Suprapubic skin (tissue), 4 donors: ENCODE measurements around the gene FAM237A. TPM values are rescaled to one million over a fixed set of nuclear protein-coding genes. Genes with fewer than 3 reads are reported as not detected.

Experiments used
- DNase-seq, 2 donors: peaks; one replicate each; pipeline ENCODE4 v3.0.0-alpha.2; 2019; ENCODE audit warnings: low spot score in 2 of 2
- H3K27ac ChIP-seq: fragments of 200-600 bp; sonication (generic); one replicate; pipeline ENCODE4 v1.5.1; 2019
- H3K27me3 ChIP-seq: fragments of 200-600 bp; sonication (generic); one replicate; pipeline ENCODE4 v1.5.1; 2019
- H3K36me3 ChIP-seq: fragments of 200-600 bp; sonication (generic); one replicate; pipeline ENCODE4 v1.5.1; 2019
- H3K4me1 ChIP-seq: fragments of 200-600 bp; sonication (generic); one replicate; pipeline ENCODE4 v1.5.1; 2019
- H3K4me3 ChIP-seq: fragments of 200-600 bp; sonication (generic); one replicate; pipeline ENCODE4 v1.5.1; 2019; ENCODE audit warnings: mild to moderate bottlenecking
- H3K9me3 ChIP-seq: fragments of 200-600 bp; sonication (generic); one replicate; pipeline ENCODE4 v1.5.1; 2019
- EP300 ChIP-seq: sonication (generic); formaldehyde crosslinking; IDR thresholded peaks from one replicate; pipeline ENCODE4 v1.6.1; 2017; ENCODE audit warnings: antibody characterized with exemption
- POLR2A ChIP-seq, 2 donors: fragments of 450-650 bp; IDR thresholded peaks; one replicate each; pipeline ENCODE4 v1.6.1; 2017; ENCODE audit warnings: antibody characterized with exemption in 2 of 2, mild to moderate bottlenecking in 2 of 2, moderate library complexity in 2 of 2
- POLR2AphosphoS5 ChIP-seq, 3 donors: sonication (generic); formaldehyde crosslinking; IDR thresholded peaks; one replicate each; pipeline ENCODE4 v1.6.1; 2017; ENCODE audit warnings: antibody characterized with exemption in 3 of 3
- WGBS: methylation state at CpG from one replicate; pipeline ENCODE4 v1.1.5; 2018; 5-methylcytosine and 5-hydroxymethylcytosine counted together
- total RNA-seq, 4 donors: library from RNA; depleted of rRNA; stranded (reverse); fragments of >200 nt; gene quantifications; one replicate each; pipeline ENCODE4 v1.1.0, GENCODE V29; 2016
- TF ChIP-seq, protein P1 (sequence below), 2 donors: fragments of 200-600 bp in 1 of 2; fragments of 450-650 bp in 1 of 2; sonication (generic) in 1 of 2; IDR thresholded peaks; one replicate each; pipeline ENCODE4 v1.5.1; 2016 to 2019; ENCODE audit warnings: antibody characterized with exemption in 2 of 2, mild to moderate bottlenecking in 1 of 2, moderate library complexity in 1 of 2

FAM237A gene
- total RNA-seq, 4 donors from 2014 or later, result not detected

DNA sequence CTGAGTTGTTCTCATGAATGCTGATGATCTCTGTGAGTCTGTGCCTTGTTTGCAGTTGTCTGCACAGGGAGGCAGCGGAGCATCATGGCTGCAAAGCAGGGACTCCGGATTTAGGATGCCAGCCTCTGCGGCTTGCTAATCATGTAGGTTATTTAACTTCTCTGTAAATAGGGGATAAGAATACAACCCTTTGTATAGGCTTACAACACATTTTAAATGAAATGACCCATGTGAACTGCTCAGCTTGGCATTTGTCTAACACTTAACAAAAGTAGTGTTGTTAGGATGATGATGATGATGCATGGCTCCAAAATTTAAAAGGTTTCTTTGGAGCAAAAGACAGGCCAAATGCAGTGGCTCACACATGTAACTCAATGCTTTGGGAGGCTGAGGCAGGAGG, 56.5 kb downstream of the FAM237A start:
- no peaks in the 10 kb centered on the region for H3K9me3 ChIP-seq
- 70% methylated on average over 3 of the region's 3 CpGs for WGBS
- H3K4me1 ChIP-seq, result no peaks in the 10 kb centered on the region
- H3K27me3 ChIP-seq, result peaks cover 4% of the 10 kb centered on the region
- H3K27ac ChIP-seq, result no peak overlapping the region
- no peaks in the 10 kb centered on the region for H3K36me3 ChIP-seq
- no peak for TF ChIP-seq POLR2A (IDR thresholded peaks at IDR 0.05)
- TF ChIP-seq POLR2AphosphoS5 (IDR thresholded peaks at IDR 0.05), result no peak
- no peak for TF ChIP-seq EP300
- TF ChIP-seq, protein P1, sequence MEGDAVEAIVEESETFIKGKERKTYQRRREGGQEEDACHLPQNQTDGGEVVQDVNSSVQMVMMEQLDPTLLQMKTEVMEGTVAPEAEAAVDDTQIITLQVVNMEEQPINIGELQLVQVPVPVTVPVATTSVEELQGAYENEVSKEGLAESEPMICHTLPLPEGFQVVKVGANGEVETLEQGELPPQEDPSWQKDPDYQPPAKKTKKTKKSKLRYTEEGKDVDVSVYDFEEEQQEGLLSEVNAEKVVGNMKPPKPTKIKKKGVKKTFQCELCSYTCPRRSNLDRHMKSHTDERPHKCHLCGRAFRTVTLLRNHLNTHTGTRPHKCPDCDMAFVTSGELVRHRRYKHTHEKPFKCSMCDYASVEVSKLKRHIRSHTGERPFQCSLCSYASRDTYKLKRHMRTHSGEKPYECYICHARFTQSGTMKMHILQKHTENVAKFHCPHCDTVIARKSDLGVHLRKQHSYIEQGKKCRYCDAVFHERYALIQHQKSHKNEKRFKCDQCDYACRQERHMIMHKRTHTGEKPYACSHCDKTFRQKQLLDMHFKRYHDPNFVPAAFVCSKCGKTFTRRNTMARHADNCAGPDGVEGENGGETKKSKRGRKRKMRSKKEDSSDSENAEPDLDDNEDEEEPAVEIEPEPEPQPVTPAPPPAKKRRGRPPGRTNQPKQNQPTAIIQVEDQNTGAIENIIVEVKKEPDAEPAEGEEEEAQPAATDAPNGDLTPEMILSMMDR (IDR thresholded peaks at IDR 0.05), result no peak
- no peak overlapping the region for H3K4me3 ChIP-seq
- DNase-seq, result no peak

Other genes starting within 250 kb of the FAM237A start
- 1 to 10 TPM in 1 of 4 donors, under 1 TPM in 3; 0.24 to 1.8 (median 0.52) TPM for gene ADAM23, start 199.0 kb upstream of the FAM237A start, total RNA-seq
- gene DYTN, start 75.9 kb downstream of the FAM237A start, total RNA-seq, result not detected
- 1 to 10 TPM in 2 of 4 donors, under 1 TPM in 2; 0.26 to 2.3 (median 1.5) TPM for gene MDH1B, start 122.8 kb downstream of the FAM237A start, total RNA-seq
- 10 to 100 TPM; 23.0 to 45.1 (median 28.5) TPM for gene FASTKD2, start 123.1 kb downstream of the FAM237A start, total RNA-seq